HepG2 (cell line): Measurements from ENCODE around the gene BMPR2. TPM values are rescaled to one million over a fixed set of nuclear protein-coding genes. Genes with fewer than 3 reads are reported as not detected.
A peak's percentile ranks its signal among the peaks of the same experiment; 100 is the strongest.

ENCODE experiments used
- ATAC-seq: fragments of 200-7000 bp; cut with Tn5 transposase; 3 replicates; pipeline ENCODE4 v1.9.1; 2020; ENCODE audit warnings: mild to moderate bottlenecking, moderate library complexity
- BruUV-seq: library from RNA; stranded (reverse); fragments of 400-500 nt; replicated peaks from 2 replicates; lab custom pipeline; 2021; lab: Mats Ljungman, UMichigan
- CTCF ChIA-PET: fragments of 300-600 bp; formaldehyde crosslinking; extraction: SDS; loops from one replicate; lab custom pipeline; 2021; ENCODE audit warnings: low total read pairs, inconsistent platforms, low intra/inter-chr PET ratio; lab: Yijun Ruan, JAX
- POLR2A ChIA-PET: fragments of 350-600 bp; sonication (Branson Sonifier 250); formaldehyde crosslinking; loops from one replicate; lab custom pipeline; 2020; ENCODE audit warnings: antibody characterized with exemption, inconsistent platforms; lab: Yijun Ruan, JAX
- DNase-seq: peaks from one replicate; pipeline ENCODE4 v3.0.0-alpha.2; 2015; ENCODE audit warnings: low spot score
- FAIRE-seq: peaks from 3 replicates; lab custom pipeline; 2011; peaks lifted over from hg19 to GRCh38; lab: Jason Lieb, UNC
- H2AFZ ChIP-seq: one replicate; pipeline ENCODE4 v1.6.1; 2011; ENCODE audit warnings: low read length, inconsistent platforms
- H3K27ac ChIP-seq: fragments of 300-600 bp; 3 replicates; pipeline ENCODE4 v1.8.0; 2011; ENCODE audit warnings: mixed run types, mild to moderate bottlenecking, mixed read lengths, low read length, inconsistent platforms; ENCODE audit not compliant: insufficient read depth; ENCODE audit errors: extremely low read length
- H3K27me3 ChIP-seq, 2 experiments: fragments of 200-600 bp in 1 of 2; 2 replicates in 1 of 2; 3 replicates in 1 of 2; pipeline versions ENCODE4 v1.6.0 to v1.8.0; 2011; ENCODE audit warnings: low read length in 2 of 2, mild to moderate bottlenecking in 2 of 2, moderate library complexity in 2 of 2, inconsistent platforms in 1 of 2; ENCODE audit not compliant: insufficient read depth in 2 of 2, control insufficient read depth in 1 of 2
- H3K36me3 ChIP-seq, 2 experiments: fragments of 200-600 bp in 1 of 2; replicated peaks in 1 of 2; 2 replicates in 1 of 2; 3 replicates in 1 of 2; pipeline versions ENCODE4 v1.5.1 to v1.8.0; 2011; ENCODE audit warnings: low read length in 2 of 2, inconsistent platforms in 1 of 2; ENCODE audit not compliant: insufficient read depth in 2 of 2, control insufficient read depth in 1 of 2
- H3K4me1 ChIP-seq: 2 replicates; pipeline ENCODE4 v1.5.1; 2012; ENCODE audit warnings: low read length, inconsistent platforms; ENCODE audit not compliant: insufficient read depth
- H3K4me2 ChIP-seq: 2 replicates; pipeline ENCODE4 v1.6.0; 2011; ENCODE audit warnings: low read depth, low read length, inconsistent platforms
- H3K4me3 ChIP-seq, 3 experiments: fragments of 200-600 bp in 1 of 3; sonication (generic), shearing (Covaris generic) in 1 of 3; replicated peaks in 1 of 3; 2 replicates each; pipeline ENCODE4 v1.5.1; 2011 to 2016; ENCODE audit warnings: low read length in 3 of 3, inconsistent platforms in 2 of 3, low read depth in 2 of 3, mild to moderate bottlenecking in 2 of 3, control low read depth in 1 of 3, mixed read lengths in 1 of 3; ENCODE audit not compliant: insufficient read depth in 1 of 3
- H3K79me2 ChIP-seq: one replicate; pipeline ENCODE4 v1.6.1; 2011; ENCODE audit warnings: low read length, inconsistent platforms; ENCODE audit not compliant: insufficient read depth
- H3K9ac ChIP-seq: 2 replicates; pipeline ENCODE4 v1.6.0; 2011; ENCODE audit warnings: mild to moderate bottlenecking, low read depth, low read length, inconsistent platforms; ENCODE audit not compliant: insufficient read depth
- H3K9me3 ChIP-seq: 2 replicates; pipeline ENCODE4 v1.5.1; 2012; ENCODE audit warnings: mild to moderate bottlenecking, low read length
- H4K20me1 ChIP-seq: 2 replicates; pipeline ENCODE4 v1.6.0; 2011; ENCODE audit warnings: inconsistent platforms, mild to moderate bottlenecking, low read length, moderate library complexity; ENCODE audit not compliant: insufficient read depth
- ARHGAP35 ChIP-seq: sonication (generic); formaldehyde crosslinking; IDR thresholded peaks from 2 replicates; pipeline ENCODE4 v1.9.0; 2022; ENCODE audit warnings: mild to moderate bottlenecking, inconsistent platforms, moderate library complexity, missing genetic modification reagents, borderline replicate concordance
- FOXA1 ChIP-seq, 2 experiments: fragments of 450-650 bp in 1 of 2; sonication (generic) in 1 of 2; formaldehyde crosslinking in 1 of 2; IDR thresholded peaks; 2 replicates each; pipeline versions ENCODE4 v1.4.0 to v1.6.1; 2016 to 2020; ENCODE audit warnings: missing genetic modification reagents in 1 of 2
- KDM6A ChIP-seq: IDR thresholded peaks from 2 replicates; pipeline ENCODE4 v1.6.1; 2016; ENCODE audit warnings: low read depth
- MTF2 ChIP-seq: sonication (generic); formaldehyde crosslinking; IDR thresholded peaks from 2 replicates; pipeline ENCODE4 v1.5.0; 2020; ENCODE audit warnings: missing genetic modification reagents, borderline replicate concordance
- PAX8 ChIP-seq: sonication (generic); formaldehyde crosslinking; IDR thresholded peaks from 2 replicates; pipeline ENCODE4 v1.8.0; 2022; ENCODE audit warnings: mild to moderate bottlenecking, missing genetic modification reagents, borderline replicate concordance
- PHF21A ChIP-seq: sonication (generic); formaldehyde crosslinking; IDR thresholded peaks from 2 replicates; pipeline ENCODE4 v1.5.0; 2020; ENCODE audit warnings: mild to moderate bottlenecking, missing genetic modification reagents
- POLR2A ChIP-seq, 2 experiments: IDR thresholded peaks; 2 replicates each; pipeline ENCODE4 v1.6.1; 2011; ENCODE audit warnings: low read depth in 2 of 2, low read length in 2 of 2, mild to moderate bottlenecking in 1 of 2, moderate library complexity in 1 of 2; ENCODE audit not compliant: insufficient read depth in 1 of 2
- RXRB ChIP-seq: IDR thresholded peaks from 2 replicates; pipeline ENCODE4 v1.6.1; 2016; ENCODE audit warnings: borderline replicate concordance, missing genetic modification reagents, missing compliant biosample characterization
- ZNF136 ChIP-seq: sonication (generic); formaldehyde crosslinking; IDR thresholded peaks from 2 replicates; pipeline ENCODE4 v1.8.1; 2022; ENCODE audit warnings: low read depth, mild to moderate bottlenecking, moderate library complexity, missing genetic modification reagents
- ZNF225 ChIP-seq: sonication (generic); formaldehyde crosslinking; IDR thresholded peaks from 2 replicates; pipeline ENCODE4 v1.4.0; 2020; ENCODE audit warnings: mild to moderate bottlenecking, missing genetic modification reagents
- ZNF33A ChIP-seq: sonication (generic); formaldehyde crosslinking; IDR thresholded peaks from 2 replicates; pipeline ENCODE4 v1.5.1; 2020; ENCODE audit warnings: missing genetic modification reagents, mild to moderate bottlenecking, moderate library complexity, borderline replicate concordance
- ZNF510 ChIP-seq: sonication (generic); formaldehyde crosslinking; IDR thresholded peaks from 2 replicates; pipeline ENCODE4 v1.4.0; 2020; ENCODE audit warnings: low read depth, mild to moderate bottlenecking, missing genetic modification reagents
- ZNF562 ChIP-seq: sonication (generic); formaldehyde crosslinking; IDR thresholded peaks from 2 replicates; pipeline ENCODE4 v1.8.0; 2022; ENCODE audit warnings: missing genetic modification reagents, borderline replicate concordance
- ZNF792 ChIP-seq: IDR thresholded peaks from 2 replicates; pipeline ENCODE4 v1.6.1; 2016
- WGBS: methylation state at CpG from one replicate; pipeline ENCODE4 v1.1.6; 2017; ENCODE audit warnings: low lambda C conversion rate; 5-methylcytosine and 5-hydroxymethylcytosine counted together
- in situ Hi-C: cut with HindIII; loops from 2 replicates; pipeline ENCODE4 v1.10.0; 2017; ENCODE audit warnings: low pct_unique_long_range_greater_than_20kb; ENCODE audit not compliant: extremely low pct_ligation_motif_present
- intact Hi-C: fragments of 100-400 bp; cut with micrococcal nuclease; formaldehyde crosslinking; loops from one replicate; pipeline ENCODE4 v1.10.0; 2022; ENCODE audit not compliant: unreplicated experiment
- polyA plus RNA-seq, 8 experiments: library from polyadenylated mRNA; depleted of rRNA in 3 of 8; stranded (reverse) in 7 of 8; unstranded in 1 of 8; fragments of >200 nt; fragmentation: Illumina TruSeq in 4 of 8; extraction: Trizol in 4 of 8; gene quantifications; 2 replicates each; pipeline versions ENCODE4 v1.2.1 to v1.2.3, GENCODE V29; 2011 to 2016; ENCODE audit warnings: low read depth in 4 of 8, missing spikeins in 1 of 8, mixed read lengths in 1 of 8; ENCODE audit not compliant: insufficient read depth in 1 of 8
- total RNA-seq, 5 experiments: library from RNA; depleted of rRNA; stranded (reverse); fragments of >200 nt; fragmentation: Illumina TruSeq; extraction: Trizol; gene quantifications; 2 replicates each; pipeline ENCODE4 v1.2.3, GENCODE V29; 2016; ENCODE audit warnings: low read depth in 1 of 5
- TF ChIP-seq, protein P1 (sequence below): sonication (generic); formaldehyde crosslinking; IDR thresholded peaks from 2 replicates; pipeline ENCODE4 v1.5.0; 2020; ENCODE audit warnings: mild to moderate bottlenecking, low read depth, missing genetic modification reagents, borderline replicate concordance
- TF ChIP-seq, protein P2 (sequence below): sonication (generic); formaldehyde crosslinking; IDR thresholded peaks from 2 replicates; pipeline ENCODE4 v1.8.0; 2022; ENCODE audit warnings: mild to moderate bottlenecking, missing genetic modification reagents, moderate library complexity
- TF ChIP-seq, protein P3 (sequence below): IDR thresholded peaks from 2 replicates; pipeline ENCODE4 v1.6.1; 2012; ENCODE audit warnings: inconsistent platforms
- TF ChIP-seq, protein P4 (sequence below): sonication (generic); formaldehyde crosslinking; IDR thresholded peaks from 2 replicates; pipeline ENCODE4 v1.4.0; 2020; ENCODE audit warnings: missing genetic modification reagents

The BMPR2 gene
- total and polyA plus RNA-seq, 2 of the 13 experiments (the other 11 are each of a cell fraction or from before 2014, with no cell fraction given): 5.5 to 10.3 TPM

DNA sequence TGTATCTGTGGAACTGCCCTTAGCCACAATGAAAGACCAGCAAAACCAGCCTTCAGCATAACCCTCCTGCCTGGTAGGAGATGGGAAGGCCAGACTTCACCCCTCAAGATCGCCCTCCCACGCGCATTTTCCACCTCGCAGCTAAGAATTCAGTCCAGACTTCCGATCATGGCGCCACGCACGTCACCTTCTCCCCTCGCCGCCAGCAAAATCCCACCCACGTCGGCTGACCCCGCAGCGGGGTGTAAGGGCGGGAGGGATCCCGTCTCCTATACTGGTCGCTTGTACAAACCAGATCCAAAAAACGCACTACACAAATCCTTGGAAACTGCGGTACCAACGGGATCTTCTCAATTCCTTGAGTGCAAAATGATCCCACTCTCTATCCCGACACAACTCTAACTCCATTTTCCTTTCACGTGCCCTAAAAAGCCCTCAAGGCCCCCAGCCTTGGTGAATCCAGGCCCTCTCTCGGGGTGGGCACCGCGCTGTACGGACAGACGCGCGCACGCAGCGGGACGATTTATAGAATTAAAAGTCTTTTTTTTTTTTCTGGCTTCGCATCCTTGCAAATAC is 1.0 kb upstream of the BMPR2 start (continued):
- TF ChIP-seq PAX8 (no peak), POLR2A (IDR thresholded peaks at IDR 0.05; ENCODE audit: insufficient read depth in 1 of 2, low read depth in 2 of 2, low read length in 2 of 2) (peak in 1 of 2 experiments; percentile 42; a peak in 1 of 4 replicates), ZNF792 (no peak), ZNF136 (0 out of 2 replicates have a peak, but pooled peaks have one; percentile 78), RXRB (CRISPR knock-in tag) (no peak), ZNF510 (CRISPR knock-in tag) (no peak), ZNF562 (CRISPR knock-in tag) (no peak)
- TF ChIP-seq, protein P1, sequence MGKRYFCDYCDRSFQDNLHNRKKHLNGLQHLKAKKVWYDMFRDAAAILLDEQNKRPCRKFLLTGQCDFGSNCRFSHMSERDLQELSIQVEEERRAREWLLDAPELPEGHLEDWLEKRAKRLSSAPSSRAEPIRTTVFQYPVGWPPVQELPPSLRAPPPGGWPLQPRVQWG (CRISPR knock-in tag): no peak
- TF ChIP-seq, protein P2, sequence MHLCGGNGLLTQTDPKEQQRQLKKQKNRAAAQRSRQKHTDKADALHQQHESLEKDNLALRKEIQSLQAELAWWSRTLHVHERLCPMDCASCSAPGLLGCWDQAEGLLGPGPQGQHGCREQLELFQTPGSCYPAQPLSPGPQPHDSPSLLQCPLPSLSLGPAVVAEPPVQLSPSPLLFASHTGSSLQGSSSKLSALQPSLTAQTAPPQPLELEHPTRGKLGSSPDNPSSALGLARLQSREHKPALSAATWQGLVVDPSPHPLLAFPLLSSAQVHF (CRISPR knock-in tag): no peak

DNA sequence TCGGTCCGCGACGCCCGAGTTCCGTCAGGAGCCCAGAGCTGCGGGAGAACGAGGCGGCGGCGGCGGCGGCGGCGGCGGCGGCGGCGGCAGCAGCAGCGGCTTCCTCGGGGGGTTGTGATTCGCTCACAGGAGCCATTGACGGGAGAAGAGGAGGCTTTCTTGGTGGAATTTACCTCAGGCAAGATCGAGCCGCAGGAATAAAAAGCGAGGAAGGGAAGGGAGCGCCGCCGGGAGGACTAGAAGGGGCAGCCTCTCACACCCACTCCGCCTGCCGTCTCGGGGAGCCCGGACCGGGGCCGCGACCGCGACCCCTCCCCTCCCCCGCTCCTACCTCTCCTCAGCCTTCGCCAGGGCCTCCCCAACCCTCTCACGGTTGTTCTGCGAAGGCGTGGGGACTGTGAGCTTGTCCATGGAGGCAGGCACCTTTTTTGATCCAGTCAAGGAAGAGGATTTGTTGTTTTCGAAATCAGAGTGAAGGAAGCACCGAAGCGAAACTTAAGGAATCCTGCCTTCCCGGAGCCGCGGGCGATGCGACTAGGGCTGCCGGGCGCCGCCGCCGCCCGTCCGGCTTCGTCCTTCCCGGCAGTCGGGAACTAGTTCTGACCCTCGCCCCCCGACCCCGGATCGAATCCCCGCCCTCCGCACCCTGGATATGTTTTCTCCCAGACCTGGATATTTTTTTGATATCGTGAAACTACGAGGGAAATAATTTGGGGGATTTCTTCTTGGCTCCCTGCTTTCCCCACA is 506 bp downstream of the BMPR2 start:
- Histone ChIP-seq H3K27me3 (no peaks in the 10 kb centered on the region; a peak in 1 of 5 replicates), H3K27ac (peak overlapping the region; percentile 85), H4K20me1 (peaks cover 19% of the 10 kb centered on the region), H3K79me2 (peaks cover 51% of the 10 kb centered on the region), H3K4me2 (peak overlapping the region; percentile 80), H2AFZ (no peak overlapping the region), H3K4me1 (peaks cover 48% of the 10 kb centered on the region), H3K9ac (peak overlapping the region; percentile 82), H3K36me3 (no peaks in the 10 kb centered on the region), H3K9me3 (no peaks in the 10 kb centered on the region), H3K4me3 (peak overlapping the region; percentile 88 to 99 (median 95))
- POLR2A ChIA-PET: interaction anchor here (0.5 to 1.2 kb wide), 3 partner anchors 37 to 1260 kb away, joined by 3 read pairs; partner anchors contain the start of gene CFLAR
- peak; percentile 27 for ATAC-seq
- WGBS: 1% methylated on average over 39 of the region's 69 CpGs
- DNase-seq: no peak
- BruUV-seq: TSS peak; percentile 66
- CTCF ChIA-PET: no interaction called here
- intact Hi-C loops: loop anchor here (1.0 to 5.0 kb wide), 3 partner anchors 69 to 118 kb away; no protein-coding TSS in a partner anchor
- no peak for FAIRE-seq
- in situ Hi-C loops: no loop called here
- TF ChIP-seq ARHGAP35 (CRISPR knock-in tag) (peak; percentile 26; the same call in 1 of the 2 replicates), FOXA1 (IDR thresholded peaks at IDR 0.05) (no peak), FOXA1 (CRISPR knock-in tag; IDR thresholded peaks at IDR 0.05) (no peak), KDM6A (no peak), PHF21A (no peak; the same call in 1 of the 2 replicates), ZNF225 (CRISPR knock-in tag) (no peak), MTF2 (no peak), ZNF33A (CRISPR knock-in tag) (no peak)
- TF ChIP-seq, protein P3, sequence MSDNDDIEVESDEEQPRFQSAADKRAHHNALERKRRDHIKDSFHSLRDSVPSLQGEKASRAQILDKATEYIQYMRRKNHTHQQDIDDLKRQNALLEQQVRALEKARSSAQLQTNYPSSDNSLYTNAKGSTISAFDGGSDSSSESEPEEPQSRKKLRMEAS: no peak; the same call in none of the 2 replicates
- TF ChIP-seq, protein P4, sequence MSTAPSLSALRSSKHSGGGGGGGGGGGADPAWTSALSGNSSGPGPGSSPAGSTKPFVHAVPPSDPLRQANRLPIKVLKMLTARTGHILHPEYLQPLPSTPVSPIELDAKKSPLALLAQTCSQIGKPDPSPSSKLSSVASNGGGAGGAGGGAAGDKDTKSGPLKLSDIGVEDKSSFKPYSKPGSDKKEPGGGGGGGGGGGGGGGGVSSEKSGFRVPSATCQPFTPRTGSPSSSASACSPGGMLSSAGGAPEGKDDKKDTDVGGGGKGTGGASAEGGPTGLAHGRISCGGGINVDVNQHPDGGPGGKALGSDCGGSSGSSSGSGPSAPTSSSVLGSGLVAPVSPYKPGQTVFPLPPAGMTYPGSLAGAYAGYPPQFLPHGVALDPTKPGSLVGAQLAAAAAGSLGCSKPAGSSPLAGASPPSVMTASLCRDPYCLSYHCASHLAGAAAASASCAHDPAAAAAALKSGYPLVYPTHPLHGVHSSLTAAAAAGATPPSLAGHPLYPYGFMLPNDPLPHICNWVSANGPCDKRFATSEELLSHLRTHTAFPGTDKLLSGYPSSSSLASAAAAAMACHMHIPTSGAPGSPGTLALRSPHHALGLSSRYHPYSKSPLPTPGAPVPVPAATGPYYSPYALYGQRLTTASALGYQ (CRISPR knock-in tag): no peak
